ENCODE results near the gene MAP3K1. TPM values are rescaled to one million over a fixed set of nuclear protein-coding genes. Genes with fewer than 3 reads are reported as not detected.

MAP3K1 gene
- total and polyA plus RNA-seq, 4 donors = 2.4 to 15.4 (median 6.7) TPM

DNA sequence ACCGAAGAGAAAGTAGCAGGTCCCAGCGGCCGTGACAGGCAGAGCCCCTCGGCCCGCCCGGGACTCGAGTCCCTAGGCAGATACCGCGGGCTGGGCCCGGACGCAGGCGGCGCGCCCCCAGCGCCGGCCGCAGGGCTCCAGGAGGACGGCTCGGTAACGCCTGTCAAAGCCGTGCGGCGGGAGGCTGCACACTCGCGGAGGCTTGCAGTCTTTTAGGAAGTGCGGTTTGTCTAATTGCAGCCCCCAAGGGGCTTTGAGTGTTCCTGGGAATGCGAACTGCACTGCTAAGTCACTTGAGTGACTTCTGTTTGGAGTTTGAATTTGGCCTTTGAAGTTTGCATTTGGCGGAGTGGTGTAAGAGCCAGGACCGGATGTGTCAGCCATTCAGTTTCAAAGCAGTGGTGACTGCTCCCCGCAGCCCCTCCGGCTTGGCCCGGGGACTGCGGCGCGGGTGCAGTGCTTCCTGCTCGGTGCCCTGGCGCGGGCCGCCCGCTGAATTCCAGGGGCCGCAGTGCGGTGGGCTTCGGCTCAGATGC is 1.3 kb downstream of the MAP3K1 start:
- Histone ChIP-seq H3K9me3 (ENCODE audit: control insufficient read depth in 4 of 4, low read length in 3 of 4) (no peaks in the 10 kb centered on the region), H3K27me3 (ENCODE audit: control insufficient read depth in 4 of 4, insufficient read depth in 4 of 4, low read length in 3 of 4) (no peaks in the 10 kb centered on the region), H3K9ac (ENCODE audit: low read depth in 1 of 2, low read length in 2 of 2) (peak overlapping the region; percentile 68 to 94), H3K4me1 (ENCODE audit: control insufficient read depth in 4 of 4, insufficient read depth in 4 of 4, low read length in 3 of 4) (peaks cover 0 to 22% (median 10%) of the 10 kb centered on the region in 4 donors), H3K27ac (ENCODE audit: low read depth in 1 of 2, low read length in 2 of 2) (peak overlapping the region; percentile 94 to 96), H3K36me3 (ENCODE audit: control insufficient read depth in 4 of 4, insufficient read depth in 3 of 4, low read depth in 1 of 4, low read length in 3 of 4) (no peaks in the 10 kb centered on the region), H3K4me3 (ENCODE audit: low read depth in 1 of 3, low read length in 3 of 3) (peak overlapping the region; percentile 79 to 99 (median 95))
- peak in 1 of 2 donors; percentile 32 for TF ChIP-seq GABPA (IDR thresholded peaks at IDR 0.05 in 1 of 2, conservative IDR thresholded peaks at IDR 0.05 in 1 of 2)
- no peak for TF ChIP-seq SP1 (IDR thresholded peaks at IDR 0.05)
- peak; percentile 24 to 47 for TF ChIP-seq RAD21 (IDR thresholded peaks at IDR 0.05)
- peak; percentile 82 for TF ChIP-seq YY1 (IDR thresholded peaks at IDR 0.05)
- TF ChIP-seq, protein P1, sequence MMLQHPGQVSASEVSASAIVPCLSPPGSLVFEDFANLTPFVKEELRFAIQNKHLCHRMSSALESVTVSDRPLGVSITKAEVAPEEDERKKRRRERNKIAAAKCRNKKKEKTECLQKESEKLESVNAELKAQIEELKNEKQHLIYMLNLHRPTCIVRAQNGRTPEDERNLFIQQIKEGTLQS (IDR thresholded peaks at IDR 0.05) = no peak
- peak; percentile 64 for DNase-seq (ENCODE audit: low spot score)
- WGBS = under 1% methylated on average over 43 of the region's 43 CpGs

DNA sequence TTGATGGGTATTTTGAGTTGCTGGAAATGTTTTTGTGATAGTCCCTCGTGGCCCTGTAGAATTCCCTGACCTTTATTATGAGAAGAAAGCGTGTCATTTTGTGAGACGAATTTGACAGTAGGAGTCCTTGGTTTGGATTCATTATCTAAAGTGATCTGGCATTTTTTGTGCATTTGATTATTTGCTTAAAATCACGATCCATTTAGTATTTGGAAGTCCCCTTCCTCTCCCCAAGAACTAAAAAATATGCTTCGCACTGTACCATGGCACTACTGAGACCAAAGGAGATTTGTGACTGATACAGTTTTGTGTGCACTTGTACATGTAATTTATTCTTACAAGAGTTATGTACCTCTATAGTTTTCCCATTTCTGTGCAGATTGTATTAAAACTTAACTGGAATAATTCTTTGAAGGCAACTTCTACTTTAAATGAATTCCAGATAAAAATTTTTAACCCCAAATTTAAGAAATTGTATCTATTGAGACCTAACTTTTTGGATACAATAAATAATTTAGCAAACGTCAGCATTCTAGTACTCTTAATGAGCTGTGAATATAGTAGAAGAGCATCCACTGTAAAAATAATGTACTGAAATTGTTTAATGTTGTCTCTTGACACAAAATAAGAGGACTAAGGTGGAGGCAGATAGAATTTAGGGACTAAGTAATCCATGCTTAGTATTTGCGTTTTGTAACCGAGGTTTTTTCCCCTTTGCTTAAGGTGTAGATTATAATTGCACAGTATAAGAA is 2.1 kb downstream of the MAP3K1 start:
- TF ChIP-seq, protein P2, sequence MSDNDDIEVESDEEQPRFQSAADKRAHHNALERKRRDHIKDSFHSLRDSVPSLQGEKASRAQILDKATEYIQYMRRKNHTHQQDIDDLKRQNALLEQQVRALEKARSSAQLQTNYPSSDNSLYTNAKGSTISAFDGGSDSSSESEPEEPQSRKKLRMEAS (IDR thresholded peaks at IDR 0.05) = no peak
- no peak for TF ChIP-seq SP1 (IDR thresholded peaks at IDR 0.05)
- TF ChIP-seq NR2F2 (IDR thresholded peaks at IDR 0.05) = no peak
- TF ChIP-seq FOXA2 (IDR thresholded peaks at IDR 0.05) = no peak
- no peak for TF ChIP-seq TAF1 (conservative IDR thresholded peaks at IDR 0.05)
- TF ChIP-seq, protein P1 (IDR thresholded peaks at IDR 0.05) = no peak
- TF ChIP-seq EGR1 (IDR thresholded peaks at IDR 0.05; ENCODE audit: low read depth in 2 of 2) = no peak
- TF ChIP-seq RXRA (IDR thresholded peaks at IDR 0.05) = no peak
- TF ChIP-seq FOXA1 (IDR thresholded peaks at IDR 0.05) = no peak
- TF ChIP-seq HNF4G (IDR thresholded peaks at IDR 0.05) = no peak
- TF ChIP-seq JUND (IDR thresholded peaks at IDR 0.05) = no peak
- H3K4me3 ChIP-seq (ENCODE audit: low read depth in 1 of 3, low read length in 3 of 3) = peak overlapping the region in 2 of 3 donors; percentile 95 to 99
- H3K9me3 ChIP-seq (ENCODE audit: control insufficient read depth in 4 of 4, low read length in 3 of 4) = no peaks in the 10 kb centered on the region
- H3K27me3 ChIP-seq (ENCODE audit: control insufficient read depth in 4 of 4, insufficient read depth in 4 of 4, low read length in 3 of 4) = no peaks in the 10 kb centered on the region
- no peaks in the 10 kb centered on the region for H3K36me3 ChIP-seq (ENCODE audit: control insufficient read depth in 4 of 4, insufficient read depth in 3 of 4, low read depth in 1 of 4, low read length in 3 of 4)
- peak overlapping the region; percentile 68 to 94 for H3K9ac ChIP-seq (ENCODE audit: low read depth in 1 of 2, low read length in 2 of 2)
- H3K27ac ChIP-seq (ENCODE audit: low read depth in 1 of 2, low read length in 2 of 2) = peak overlapping the region; percentile 94 to 96
- peaks cover 2 to 22% (median 10%) of the 10 kb centered on the region in 4 donors for H3K4me1 ChIP-seq (ENCODE audit: control insufficient read depth in 4 of 4, insufficient read depth in 4 of 4, low read length in 3 of 4)
- WGBS = 28% methylated on average over 8 of the region's 8 CpGs
- no peak for DNase-seq (ENCODE audit: low spot score)

DNA sequence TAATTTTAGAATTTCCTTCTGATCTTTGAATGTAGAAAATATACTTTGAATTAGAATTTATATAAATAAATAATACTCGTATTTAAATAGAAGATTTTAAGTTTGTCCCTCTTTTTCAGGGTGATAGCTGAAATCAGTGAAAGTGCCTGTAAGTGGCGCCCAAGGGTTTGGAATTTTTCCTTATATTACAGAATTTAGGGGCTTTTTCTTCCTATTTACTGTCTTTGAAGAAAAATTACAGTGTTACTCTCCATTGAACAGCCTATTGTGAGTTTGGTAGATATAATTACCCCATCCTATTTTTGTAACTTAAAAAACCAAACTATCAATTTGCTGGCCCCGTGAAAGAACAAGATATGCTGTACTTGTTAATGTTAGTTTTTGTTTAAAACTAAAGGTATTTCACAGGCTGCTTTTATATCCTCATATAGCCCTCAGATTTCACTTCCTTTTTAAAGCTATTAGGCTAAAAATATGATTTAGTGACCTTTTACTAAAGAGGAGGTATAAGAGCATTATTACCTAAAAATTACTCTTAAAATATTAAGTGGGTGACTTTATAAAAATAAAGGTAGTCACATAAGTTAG is 3.2 kb downstream of the MAP3K1 start:
- WGBS = 53% methylated on average over 3 of the region's 3 CpGs

More for the DNA sequence above, 3.2 kb downstream of the MAP3K1 start:
- H3K4me3 ChIP-seq (ENCODE audit: low read depth in 1 of 3, low read length in 3 of 3) = no peak overlapping the region
- H3K27ac ChIP-seq (ENCODE audit: low read depth in 1 of 2, low read length in 2 of 2) = no peak overlapping the region
- H3K27me3 ChIP-seq (ENCODE audit: control insufficient read depth in 4 of 4, insufficient read depth in 4 of 4, low read length in 3 of 4) = no peaks in the 10 kb centered on the region
- H3K36me3 ChIP-seq (ENCODE audit: control insufficient read depth in 4 of 4, insufficient read depth in 3 of 4, low read depth in 1 of 4, low read length in 3 of 4) = no peaks in the 10 kb centered on the region
- no peaks in the 10 kb centered on the region for H3K9me3 ChIP-seq (ENCODE audit: control insufficient read depth in 4 of 4, low read length in 3 of 4)
- H3K9ac ChIP-seq (ENCODE audit: low read depth in 1 of 2, low read length in 2 of 2) = peak overlapping the region; percentile 12 to 94
- peaks cover 2 to 22% (median 10%) of the 10 kb centered on the region in 4 donors for H3K4me1 ChIP-seq (ENCODE audit: control insufficient read depth in 4 of 4, insufficient read depth in 4 of 4, low read length in 3 of 4)
- TF ChIP-seq SP1 (IDR thresholded peaks at IDR 0.05) = no peak
- TF ChIP-seq, protein P3, sequence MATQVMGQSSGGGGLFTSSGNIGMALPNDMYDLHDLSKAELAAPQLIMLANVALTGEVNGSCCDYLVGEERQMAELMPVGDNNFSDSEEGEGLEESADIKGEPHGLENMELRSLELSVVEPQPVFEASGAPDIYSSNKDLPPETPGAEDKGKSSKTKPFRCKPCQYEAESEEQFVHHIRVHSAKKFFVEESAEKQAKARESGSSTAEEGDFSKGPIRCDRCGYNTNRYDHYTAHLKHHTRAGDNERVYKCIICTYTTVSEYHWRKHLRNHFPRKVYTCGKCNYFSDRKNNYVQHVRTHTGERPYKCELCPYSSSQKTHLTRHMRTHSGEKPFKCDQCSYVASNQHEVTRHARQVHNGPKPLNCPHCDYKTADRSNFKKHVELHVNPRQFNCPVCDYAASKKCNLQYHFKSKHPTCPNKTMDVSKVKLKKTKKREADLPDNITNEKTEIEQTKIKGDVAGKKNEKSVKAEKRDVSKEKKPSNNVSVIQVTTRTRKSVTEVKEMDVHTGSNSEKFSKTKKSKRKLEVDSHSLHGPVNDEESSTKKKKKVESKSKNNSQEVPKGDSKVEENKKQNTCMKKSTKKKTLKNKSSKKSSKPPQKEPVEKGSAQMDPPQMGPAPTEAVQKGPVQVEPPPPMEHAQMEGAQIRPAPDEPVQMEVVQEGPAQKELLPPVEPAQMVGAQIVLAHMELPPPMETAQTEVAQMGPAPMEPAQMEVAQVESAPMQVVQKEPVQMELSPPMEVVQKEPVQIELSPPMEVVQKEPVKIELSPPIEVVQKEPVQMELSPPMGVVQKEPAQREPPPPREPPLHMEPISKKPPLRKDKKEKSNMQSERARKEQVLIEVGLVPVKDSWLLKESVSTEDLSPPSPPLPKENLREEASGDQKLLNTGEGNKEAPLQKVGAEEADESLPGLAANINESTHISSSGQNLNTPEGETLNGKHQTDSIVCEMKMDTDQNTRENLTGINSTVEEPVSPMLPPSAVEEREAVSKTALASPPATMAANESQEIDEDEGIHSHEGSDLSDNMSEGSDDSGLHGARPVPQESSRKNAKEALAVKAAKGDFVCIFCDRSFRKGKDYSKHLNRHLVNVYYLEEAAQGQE (IDR thresholded peaks at IDR 0.05) = no peak
- TF ChIP-seq RAD21 (IDR thresholded peaks at IDR 0.05) = peak in 1 of 2 donors; percentile 43
- no peak for TF ChIP-seq HNF4A (conservative IDR thresholded peaks at IDR 0.05)
- TF ChIP-seq FOXA2 (IDR thresholded peaks at IDR 0.05) = no peak
- TF ChIP-seq, protein P4, sequence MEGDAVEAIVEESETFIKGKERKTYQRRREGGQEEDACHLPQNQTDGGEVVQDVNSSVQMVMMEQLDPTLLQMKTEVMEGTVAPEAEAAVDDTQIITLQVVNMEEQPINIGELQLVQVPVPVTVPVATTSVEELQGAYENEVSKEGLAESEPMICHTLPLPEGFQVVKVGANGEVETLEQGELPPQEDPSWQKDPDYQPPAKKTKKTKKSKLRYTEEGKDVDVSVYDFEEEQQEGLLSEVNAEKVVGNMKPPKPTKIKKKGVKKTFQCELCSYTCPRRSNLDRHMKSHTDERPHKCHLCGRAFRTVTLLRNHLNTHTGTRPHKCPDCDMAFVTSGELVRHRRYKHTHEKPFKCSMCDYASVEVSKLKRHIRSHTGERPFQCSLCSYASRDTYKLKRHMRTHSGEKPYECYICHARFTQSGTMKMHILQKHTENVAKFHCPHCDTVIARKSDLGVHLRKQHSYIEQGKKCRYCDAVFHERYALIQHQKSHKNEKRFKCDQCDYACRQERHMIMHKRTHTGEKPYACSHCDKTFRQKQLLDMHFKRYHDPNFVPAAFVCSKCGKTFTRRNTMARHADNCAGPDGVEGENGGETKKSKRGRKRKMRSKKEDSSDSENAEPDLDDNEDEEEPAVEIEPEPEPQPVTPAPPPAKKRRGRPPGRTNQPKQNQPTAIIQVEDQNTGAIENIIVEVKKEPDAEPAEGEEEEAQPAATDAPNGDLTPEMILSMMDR (IDR thresholded peaks at IDR 0.05; ENCODE audit: low read depth, low read length, missing input control) = peak; percentile 8
- TF ChIP-seq, protein P5, sequence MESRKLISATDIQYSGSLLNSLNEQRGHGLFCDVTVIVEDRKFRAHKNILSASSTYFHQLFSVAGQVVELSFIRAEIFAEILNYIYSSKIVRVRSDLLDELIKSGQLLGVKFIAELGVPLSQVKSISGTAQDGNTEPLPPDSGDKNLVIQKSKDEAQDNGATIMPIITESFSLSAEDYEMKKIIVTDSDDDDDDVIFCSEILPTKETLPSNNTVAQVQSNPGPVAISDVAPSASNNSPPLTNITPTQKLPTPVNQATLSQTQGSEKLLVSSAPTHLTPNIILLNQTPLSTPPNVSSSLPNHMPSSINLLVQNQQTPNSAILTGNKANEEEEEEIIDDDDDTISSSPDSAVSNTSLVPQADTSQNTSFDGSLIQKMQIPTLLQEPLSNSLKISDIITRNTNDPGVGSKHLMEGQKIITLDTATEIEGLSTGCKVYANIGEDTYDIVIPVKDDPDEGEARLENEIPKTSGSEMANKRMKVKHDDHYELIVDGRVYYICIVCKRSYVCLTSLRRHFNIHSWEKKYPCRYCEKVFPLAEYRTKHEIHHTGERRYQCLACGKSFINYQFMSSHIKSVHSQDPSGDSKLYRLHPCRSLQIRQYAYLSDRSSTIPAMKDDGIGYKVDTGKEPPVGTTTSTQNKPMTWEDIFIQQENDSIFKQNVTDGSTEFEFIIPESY (IDR thresholded peaks at IDR 0.05) = no peak
- no peak for DNase-seq (ENCODE audit: low spot score)
